NCI-H510A (cell line): ENCODE results near the gene CREB3L1.

Experiments
- DNase-seq: peaks from one replicate; lab custom pipeline; 2025; lab: John Stamatoyannopoulos, UW

The CREB3L1 gene

DNA sequence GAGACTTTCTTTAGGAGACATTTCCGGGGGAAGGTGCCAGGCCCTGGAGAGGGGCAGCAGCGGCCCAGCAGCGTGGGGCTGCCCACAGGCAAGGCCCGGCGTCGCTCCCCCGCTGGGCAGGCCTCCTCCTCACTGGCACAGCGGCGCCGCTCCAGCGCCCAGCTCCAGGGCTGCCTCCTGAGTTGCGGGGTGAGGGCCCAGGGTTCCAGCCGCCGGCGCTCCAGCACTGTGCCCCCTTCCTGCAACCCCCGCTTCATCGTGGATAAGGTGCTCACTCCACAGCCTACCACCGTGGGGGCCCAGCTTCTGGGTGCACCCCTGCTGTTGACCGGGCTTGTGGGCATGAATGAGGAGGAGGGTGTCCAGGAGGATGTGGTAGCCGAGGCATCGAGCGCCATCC, 88.8 kb downstream of the CREB3L1 start:
- no peak for DNase-seq

GRCh38 chr11:46366661-46367161, 89.2 kb downstream of the CREB3L1 start:
- no peak for DNase-seq

- no peak for DNase-seq
Observed at GRCh38 chr11:46367244-46367915, 89.9 kb downstream of the CREB3L1 start.

GRCh38 chr11:46367916-46368267, 90.4 kb downstream of the CREB3L1 start:
- DNase-seq = no peak

DNA sequence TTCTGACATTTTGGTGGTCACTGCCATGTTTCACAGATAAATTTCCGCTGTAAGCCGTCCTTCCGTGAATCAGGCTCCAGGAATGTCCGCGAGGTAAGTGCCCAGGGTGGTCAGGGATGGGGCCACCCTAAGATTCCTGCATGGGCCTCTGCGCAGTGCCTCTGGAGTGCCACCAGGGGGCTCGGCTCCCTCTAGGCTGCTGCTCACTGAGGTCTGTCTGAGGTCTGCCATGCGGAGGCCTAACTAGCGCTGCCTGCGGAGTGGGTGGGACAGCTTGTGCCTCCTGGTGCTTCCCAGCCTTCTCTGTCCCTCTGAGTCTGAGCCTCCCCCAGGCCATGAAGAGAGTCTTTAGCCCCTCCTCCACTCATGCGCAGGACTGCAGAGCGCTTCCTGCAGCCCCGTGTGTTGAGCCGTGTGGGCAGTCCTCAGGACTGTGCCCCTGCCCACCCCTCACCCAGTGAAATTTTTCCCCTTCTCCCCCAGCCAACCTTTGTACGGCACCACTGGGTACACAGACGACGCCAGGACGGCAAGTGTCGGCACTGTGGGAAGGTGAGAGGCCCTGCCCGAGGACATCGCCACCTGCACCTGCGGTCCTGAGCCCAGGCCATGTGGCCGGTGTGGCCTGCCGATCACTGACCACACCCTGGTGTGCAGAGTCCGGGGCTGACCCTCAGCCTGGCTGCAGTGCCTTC, 92.1 kb downstream of the CREB3L1 start:
- DNase-seq = no peak

DNA sequence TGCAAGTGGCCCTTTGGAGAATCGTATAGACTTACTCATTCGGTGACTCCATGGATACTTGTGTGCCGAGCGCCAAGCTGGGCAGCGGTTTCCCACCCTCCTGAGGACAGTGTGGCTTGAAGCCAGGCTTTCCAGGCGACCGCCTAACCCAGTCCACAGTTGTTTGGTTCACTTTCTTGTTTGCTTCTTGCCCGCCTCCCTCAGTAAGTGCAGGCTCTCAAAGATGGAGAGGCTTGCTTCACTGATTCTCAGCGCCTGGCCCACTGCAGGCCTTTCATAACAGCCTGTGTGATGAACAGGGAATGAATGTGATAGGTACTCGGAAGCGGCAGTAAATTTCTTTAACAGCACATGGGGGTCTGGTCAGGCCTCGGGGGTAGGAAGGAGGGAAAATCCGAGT, 92.8 kb downstream of the CREB3L1 start:
- DNase-seq = no peak
